B cell (primary cell): ENCODE results near the gene C16orf54. TPM values are rescaled to one million over a fixed set of nuclear protein-coding genes. Genes with fewer than 3 reads are reported as not detected.
"Not testable (repeated sequence)": the region's sequence is repeated elsewhere in the genome, so short reads cannot be mapped to it uniquely, and the experiment has no call there.

Experiments used
- ATAC-seq: fragments of 200-7000 bp; cut with Tn5 transposase; one replicate; pipeline ENCODE4 v1.10.0; 2021; ENCODE audit warnings: low read depth, mild to moderate bottlenecking, moderate number of reproducible peaks, moderate library complexity
- CTCF ChIA-PET: fragments of 350-600 bp; sonication (Branson Sonifier 250); formaldehyde crosslinking; loops from one replicate; lab custom pipeline; 2021; ENCODE audit warnings: antibody characterized with exemption, inconsistent platforms; lab: Charles Lee
- POLR2A ChIA-PET: fragments of 350-600 bp; sonication (Branson Sonifier 250); formaldehyde crosslinking; loops from one replicate; lab custom pipeline; 2021; ENCODE audit warnings: antibody characterized with exemption; lab: Charles Lee
- DNase-seq: peaks from one replicate; pipeline ENCODE4 v3.0.0; 2013
- H2AFZ ChIP-seq: 2 replicates; pipeline ENCODE4 v1.6.1; 2012; ENCODE audit warnings: mild to moderate bottlenecking, low read depth, low read length; ENCODE audit not compliant: insufficient read depth, poor library complexity, severe bottlenecking
- H3K27ac ChIP-seq, 2 donors: 1 replicate in 1 of 2; 2 replicates in 1 of 2; pipeline ENCODE4 v1.5.1; 2012 to 2013; ENCODE audit warnings: low read length in 2 of 2, mild to moderate bottlenecking in 2 of 2, moderate library complexity in 1 of 2
- H3K27me3 ChIP-seq, 4 experiments: fragments of 200-600 bp in 1 of 4; sonication (generic) in 1 of 4; replicated peaks in 1 of 4; 1 replicate in 2 of 4; 2 replicates in 2 of 4; pipeline versions ENCODE4 v1.6.1 to v1.7.0; 2013 to 2016; ENCODE audit warnings: low read length in 3 of 4, mild to moderate bottlenecking in 2 of 4, mixed read lengths in 1 of 4, moderate library complexity in 1 of 4; ENCODE audit not compliant: insufficient read depth in 4 of 4, control insufficient read depth in 3 of 4; ENCODE audit errors: control extremely low read depth in 1 of 4
- H3K36me3 ChIP-seq, 2 experiments: replicated peaks in 1 of 2; 1 replicate in 1 of 2; 2 replicates in 1 of 2; pipeline versions ENCODE4 v1.6.1 to v1.7.1; 2013; ENCODE audit warnings: low read length in 1 of 2; ENCODE audit not compliant: insufficient read depth in 2 of 2, control insufficient read depth in 1 of 2; ENCODE audit errors: control extremely low read depth in 1 of 2, extremely low read depth in 1 of 2
- H3K4me1 ChIP-seq, 2 donors: fragments of 200-600 bp in 1 of 2; sonication (generic) in 1 of 2; 1 replicate in 1 of 2; 2 replicates in 1 of 2; pipeline versions ENCODE4 v1.5.1 to v1.6.1; 2013 to 2017; ENCODE audit warnings: low read length in 2 of 2; ENCODE audit not compliant: control insufficient read depth in 2 of 2, insufficient read depth in 2 of 2
- H3K4me2 ChIP-seq: replicated peaks from 2 replicates; pipeline ENCODE3; 2012; ENCODE audit warnings: mild to moderate bottlenecking, low read depth, low read length; ENCODE audit not compliant: poor library complexity, severe bottlenecking
- H3K4me3 ChIP-seq, 5 experiments: fragments of 200-600 bp in 1 of 5; sonication (generic) in 1 of 5; 1 replicate in 3 of 5; 2 replicates in 2 of 5; pipeline versions ENCODE4 v1.5.1 to v1.7.0; 2011 to 2016; ENCODE audit warnings: low read length in 4 of 5, mild to moderate bottlenecking in 4 of 5, low read depth in 2 of 5, control low read depth in 1 of 5, moderate library complexity in 1 of 5; ENCODE audit not compliant: insufficient read depth in 1 of 5; ENCODE audit errors: control extremely low read depth in 1 of 5, extremely low read depth in 1 of 5
- H3K79me2 ChIP-seq: fragments of 200-600 bp; sonication (generic); one replicate; pipeline ENCODE4 v1.6.0; 2016; ENCODE audit warnings: low read length; ENCODE audit not compliant: control insufficient read depth, insufficient read depth
- H3K9ac ChIP-seq: fragments of 200-600 bp; sonication (generic); 2 replicates; pipeline ENCODE4 v1.6.1; 2017; ENCODE audit warnings: mild to moderate bottlenecking, low read length, moderate library complexity
- H3K9me3 ChIP-seq, 3 donors: one replicate each; pipeline versions ENCODE4 v1.6.1 to v1.7.1; 2013; ENCODE audit warnings: low read length in 2 of 3; ENCODE audit not compliant: control insufficient read depth in 2 of 3, insufficient read depth in 1 of 3; ENCODE audit errors: control extremely low read depth in 1 of 3
- H4K20me1 ChIP-seq: 2 replicates; pipeline ENCODE4 v1.6.0; 2012; ENCODE audit warnings: mild to moderate bottlenecking, low read length; ENCODE audit not compliant: insufficient read depth, control insufficient read depth, poor library complexity, severe bottlenecking
- H3K27ac Mint-ChIP-seq: one replicate; pipeline ENCODE4 v1.8.0; 2021; ENCODE audit warnings: mixed read lengths
- H3K27me3 Mint-ChIP-seq: one replicate; pipeline ENCODE4 v1.8.0; 2021; ENCODE audit warnings: mixed read lengths
- H3K4me1 Mint-ChIP-seq: one replicate; pipeline ENCODE4 v1.8.0; 2021; ENCODE audit warnings: mixed read lengths
- H3K4me3 Mint-ChIP-seq: one replicate; pipeline ENCODE4 v1.8.0; 2021; ENCODE audit warnings: mixed read lengths
- H3K9me3 Mint-ChIP-seq: one replicate; pipeline ENCODE4 v1.8.0; 2022; ENCODE audit warnings: mixed read lengths; ENCODE audit not compliant: insufficient read depth
- EZH2 ChIP-seq: IDR thresholded peaks from 2 replicates; pipeline ENCODE4 v1.6.1; 2012; ENCODE audit warnings: borderline replicate concordance, low read depth, mild to moderate bottlenecking, moderate library complexity, low read length; ENCODE audit not compliant: insufficient read depth, poor library complexity, severe bottlenecking
- WGBS: methylation state at CpG from one replicate; pipeline ENCODE4 v1.1.5; 2013; ENCODE audit warnings: missing lambda C conversion rate; ENCODE audit not compliant: insufficient coverage; 5-methylcytosine and 5-hydroxymethylcytosine counted together
- intact Hi-C: fragments of 100-400 bp; cut with micrococcal nuclease; formaldehyde crosslinking; loops from one replicate; pipeline ENCODE4 v1.10.0; 2022
- polyA plus RNA-seq: library from polyadenylated mRNA; depleted of rRNA; stranded (reverse); fragments of >200 nt; gene quantifications from 2 replicates; pipeline ENCODE4 v1.2.3, GENCODE V29; 2012
- total RNA-seq, 2 donors: library from RNA; stranded (reverse); fragments of 120-200 nt in 1 of 2; gene quantifications; 1 replicate in 1 of 2; 2 replicates in 1 of 2; pipeline versions ENCODE4 v1.2.3 to v1.2.4, GENCODE V29; 2013 to 2022
- TF ChIP-seq, protein P1 (sequence below): fragments of 200-600 bp; IDR thresholded peaks from one replicate; pipeline ENCODE4 v1.8.0; 2022; ENCODE audit warnings: antibody characterized with exemption, mild to moderate bottlenecking

Gene C16orf54
- total and polyA plus RNA-seq, 2 donors (not counting 1 experiment from before 2014, with no cell fraction given) = 44.0 to 68.3 TPM

GRCh38 chr16:29747947-29748759 is 2.4 kb upstream of the C16orf54 start:
- no peaks in the 10 kb centered on the region for H3K27me3 ChIP-seq
- peaks cover 20% of the 10 kb centered on the region for H4K20me1 ChIP-seq
- no peak for DNase-seq
- H3K36me3 ChIP-seq = peaks cover 2 to 28% of the 10 kb centered on the region in 2 experiments
- TF ChIP-seq, protein P1, sequence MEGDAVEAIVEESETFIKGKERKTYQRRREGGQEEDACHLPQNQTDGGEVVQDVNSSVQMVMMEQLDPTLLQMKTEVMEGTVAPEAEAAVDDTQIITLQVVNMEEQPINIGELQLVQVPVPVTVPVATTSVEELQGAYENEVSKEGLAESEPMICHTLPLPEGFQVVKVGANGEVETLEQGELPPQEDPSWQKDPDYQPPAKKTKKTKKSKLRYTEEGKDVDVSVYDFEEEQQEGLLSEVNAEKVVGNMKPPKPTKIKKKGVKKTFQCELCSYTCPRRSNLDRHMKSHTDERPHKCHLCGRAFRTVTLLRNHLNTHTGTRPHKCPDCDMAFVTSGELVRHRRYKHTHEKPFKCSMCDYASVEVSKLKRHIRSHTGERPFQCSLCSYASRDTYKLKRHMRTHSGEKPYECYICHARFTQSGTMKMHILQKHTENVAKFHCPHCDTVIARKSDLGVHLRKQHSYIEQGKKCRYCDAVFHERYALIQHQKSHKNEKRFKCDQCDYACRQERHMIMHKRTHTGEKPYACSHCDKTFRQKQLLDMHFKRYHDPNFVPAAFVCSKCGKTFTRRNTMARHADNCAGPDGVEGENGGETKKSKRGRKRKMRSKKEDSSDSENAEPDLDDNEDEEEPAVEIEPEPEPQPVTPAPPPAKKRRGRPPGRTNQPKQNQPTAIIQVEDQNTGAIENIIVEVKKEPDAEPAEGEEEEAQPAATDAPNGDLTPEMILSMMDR = no peak
- TF ChIP-seq EZH2 = no peak
- ChIA-PET POLR2A (interaction anchor here (0.6 kb wide), 1 partner anchor 56 kb away, joined by 3 read pairs; no protein-coding TSS in a partner anchor), CTCF (interaction anchor here (0.8 to 1.7 kb wide), 2 partner anchors 25 to 27 kb away, joined by 3 to 4 read pairs; no protein-coding TSS in a partner anchor)
- H3K27ac ChIP-seq = no peak overlapping the region
- no peak overlapping the region for H2AFZ ChIP-seq
- peaks cover 41% of the 10 kb centered on the region for H3K79me2 ChIP-seq
- no peak overlapping the region for H3K4me2 ChIP-seq
- Mint-ChIP-seq H3K27me3 (no peaks in the 10 kb centered on the region), H3K9me3 (no peaks in the 10 kb centered on the region), H3K4me3 (peak overlapping the region; percentile 13), H3K4me1 (peaks cover 46% of the 10 kb centered on the region), H3K27ac (peak overlapping the region; percentile 70)
- WGBS = 98% methylated on average over 30 of the region's 30 CpGs
- intact Hi-C loops = loop anchor here (5.0 kb wide), 1 partner anchor 114 kb away; the partner anchor contains the start of gene CDIPT
- no peak overlapping the region for H3K9ac ChIP-seq
- no peak for ATAC-seq
- H3K9me3 ChIP-seq = peaks cover 0 to 11% (median 0%) of the 10 kb centered on the region in 3 donors
- H3K4me3 ChIP-seq = no peak overlapping the region
- H3K4me1 ChIP-seq = peaks cover 31 to 42% of the 10 kb centered on the region in 2 donors

DNA sequence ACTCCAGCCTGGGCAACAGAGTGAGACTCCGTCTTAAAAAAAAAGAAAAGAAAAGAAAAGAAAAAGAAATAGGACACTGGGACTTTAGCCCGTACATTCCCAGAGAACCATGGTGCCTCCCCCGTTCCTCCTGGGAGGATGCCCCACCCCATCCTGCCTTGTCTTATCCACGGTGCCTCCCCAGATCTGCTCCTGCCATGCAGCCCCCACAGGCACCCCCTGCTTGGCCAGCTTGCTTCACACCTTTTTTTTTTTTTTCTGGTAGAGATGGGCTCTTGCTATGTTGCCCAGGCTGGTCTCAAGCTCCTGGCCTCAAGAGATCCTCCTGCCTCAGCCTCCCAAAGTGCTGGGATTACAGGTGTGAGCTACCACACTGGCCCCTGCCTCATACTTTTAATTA is 728 bp upstream of the C16orf54 start:
- not testable (repeated sequence) for H3K27me3 ChIP-seq, H3K27me3 Mint-ChIP-seq, ATAC-seq, H3K9me3 Mint-ChIP-seq
- H3K36me3 ChIP-seq = peaks cover 2 to 43% of the 10 kb centered on the region in 2 experiments
- H2AFZ ChIP-seq = peak overlapping the region; percentile 75
- H3K4me1 ChIP-seq = peaks cover 39 to 53% of the 10 kb centered on the region in 2 donors
- H3K4me3 ChIP-seq = peak overlapping the region in 4 of 5 experiments; percentile 95 to 100 (median 98)
- POLR2A ChIA-PET = interaction anchor here (0.6 to 3.0 kb wide), 7 partner anchors 8 to 660 kb away, joined by 3 to 14 read pairs (median 7); partner anchors contain the start of genes KIF22 and MAZ
- intact Hi-C loops = loop anchor here (1.0 to 5.0 kb wide), 4 partner anchors 8 to 116 kb away; partner anchors contain the start of genes CDIPT, KIF22 and PAGR1
- 40% methylated on average over 1 of the region's 4 CpGs for WGBS
- H4K20me1 ChIP-seq = peaks cover 29% of the 10 kb centered on the region
- Mint-ChIP-seq H3K4me3 (peak overlapping the region; percentile 99), H3K4me1 (peaks cover 60% of the 10 kb centered on the region), H3K27ac (peak overlapping the region; percentile 99)
- CTCF ChIA-PET = interaction anchor here (0.8 to 1.4 kb wide), 6 partner anchors 8 to 227 kb away, joined by 3 to 7 read pairs (median 4); partner anchors contain the start of gene TAOK2
- peaks cover 57% of the 10 kb centered on the region for H3K79me2 ChIP-seq
- peak overlapping the region; percentile 99 for H3K9ac ChIP-seq
- H3K4me2 ChIP-seq = peak overlapping the region; percentile 81
- H3K27ac ChIP-seq = peak overlapping the region; percentile 95
- DNase-seq = peak; percentile 44
- peaks cover 0 to 11% (median 0%) of the 10 kb centered on the region in 3 donors for H3K9me3 ChIP-seq
